HFFc6 (cell line): ENCODE results near the gene GOLGA6A. TPM values are rescaled to one million over a fixed set of nuclear protein-coding genes. Genes with fewer than 3 reads are reported as not detected.
"Not testable (repeated sequence)": the region's sequence is repeated elsewhere in the genome, so short reads cannot be mapped to it uniquely, and the experiment has no call there.

Source experiments
- DNase-seq: peaks from one replicate; pipeline ENCODE4 v3.0.0-alpha.2; 2018
- H3K27ac Mint-ChIP-seq: 2 replicates; pipeline ENCODE4 v1.8.0; 2020; ENCODE audit warnings: mild to moderate bottlenecking, mixed read lengths
- H3K27me3 Mint-ChIP-seq: 2 replicates; pipeline ENCODE4 v1.8.0; 2021; ENCODE audit warnings: mild to moderate bottlenecking, moderate library complexity, mixed read lengths; ENCODE audit not compliant: insufficient read depth
- H3K36me3 Mint-ChIP-seq: 2 replicates; pipeline ENCODE4 v1.8.0; 2021; ENCODE audit warnings: low read depth, mixed read lengths
- H3K4me1 Mint-ChIP-seq: 2 replicates; pipeline ENCODE4 v1.8.0; 2020; ENCODE audit warnings: low read depth, mixed read lengths
- H3K4me3 Mint-ChIP-seq: 2 replicates; pipeline ENCODE4 v1.8.0; 2020; ENCODE audit warnings: mild to moderate bottlenecking, moderate library complexity, mixed read lengths
- H3K9me3 Mint-ChIP-seq: 2 replicates; pipeline ENCODE4 v1.8.0; 2020; ENCODE audit warnings: mild to moderate bottlenecking, mixed read lengths
- long read RNA-seq: library from polyadenylated mRNA; unstranded; transcript quantifications from one replicate; pipeline ENCODE4 v2.0.0, GENCODE V29; 2019
- total RNA-seq, 6 experiments: library from RNA; stranded (reverse); fragmentation: NEBNext Ultra II Directional; extraction: Animal tissue kit (Norgen Biotek cat#: 25700); gene quantifications; 2 replicates in 1 of 6; 3 replicates in 5 of 6; pipeline ENCODE4 v1.2.3, GENCODE V29; 2021
- TF ChIP-seq, protein P1 (sequence below): fragments of 200-600 bp; sonication (generic); IDR thresholded peaks from 2 replicates; pipeline ENCODE4 v1.5.0; 2021; ENCODE audit warnings: antibody characterized with exemption, mild to moderate bottlenecking

Gene GOLGA6A
- not detected for total RNA-seq
- long read RNA-seq, result 0 reads

- H3K27me3 Mint-ChIP-seq, H3K36me3 Mint-ChIP-seq, H3K9me3 Mint-ChIP-seq, DNase-seq, H3K27ac Mint-ChIP-seq, H3K4me3 Mint-ChIP-seq, H3K4me1 Mint-ChIP-seq: not testable (repeated sequence)
These were observed at the start of gene GOLGA6A for GRCh38 chr15:74082450-74082849. GOLGA6A (minus strand) TSS chr15:74082550; CDS start chr15:74082509, 41 bp downstream.

GRCh38 chr15:74131628-74132413 is 49.5 kb upstream of the GOLGA6A start:
- H3K27ac Mint-ChIP-seq, result no peak overlapping the region
- H3K36me3 Mint-ChIP-seq, result no peaks in the 10 kb centered on the region
- peaks cover 24% of the 10 kb centered on the region for H3K4me1 Mint-ChIP-seq
- DNase-seq, result no peak
- H3K9me3 Mint-ChIP-seq, result peaks cover 3% of the 10 kb centered on the region; the same call in 1 of the 2 replicates
- TF ChIP-seq, protein P1, sequence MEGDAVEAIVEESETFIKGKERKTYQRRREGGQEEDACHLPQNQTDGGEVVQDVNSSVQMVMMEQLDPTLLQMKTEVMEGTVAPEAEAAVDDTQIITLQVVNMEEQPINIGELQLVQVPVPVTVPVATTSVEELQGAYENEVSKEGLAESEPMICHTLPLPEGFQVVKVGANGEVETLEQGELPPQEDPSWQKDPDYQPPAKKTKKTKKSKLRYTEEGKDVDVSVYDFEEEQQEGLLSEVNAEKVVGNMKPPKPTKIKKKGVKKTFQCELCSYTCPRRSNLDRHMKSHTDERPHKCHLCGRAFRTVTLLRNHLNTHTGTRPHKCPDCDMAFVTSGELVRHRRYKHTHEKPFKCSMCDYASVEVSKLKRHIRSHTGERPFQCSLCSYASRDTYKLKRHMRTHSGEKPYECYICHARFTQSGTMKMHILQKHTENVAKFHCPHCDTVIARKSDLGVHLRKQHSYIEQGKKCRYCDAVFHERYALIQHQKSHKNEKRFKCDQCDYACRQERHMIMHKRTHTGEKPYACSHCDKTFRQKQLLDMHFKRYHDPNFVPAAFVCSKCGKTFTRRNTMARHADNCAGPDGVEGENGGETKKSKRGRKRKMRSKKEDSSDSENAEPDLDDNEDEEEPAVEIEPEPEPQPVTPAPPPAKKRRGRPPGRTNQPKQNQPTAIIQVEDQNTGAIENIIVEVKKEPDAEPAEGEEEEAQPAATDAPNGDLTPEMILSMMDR, result no peak
- peaks cover 57% of the 10 kb centered on the region for H3K27me3 Mint-ChIP-seq
- H3K4me3 Mint-ChIP-seq, result no peak overlapping the region

DNA sequence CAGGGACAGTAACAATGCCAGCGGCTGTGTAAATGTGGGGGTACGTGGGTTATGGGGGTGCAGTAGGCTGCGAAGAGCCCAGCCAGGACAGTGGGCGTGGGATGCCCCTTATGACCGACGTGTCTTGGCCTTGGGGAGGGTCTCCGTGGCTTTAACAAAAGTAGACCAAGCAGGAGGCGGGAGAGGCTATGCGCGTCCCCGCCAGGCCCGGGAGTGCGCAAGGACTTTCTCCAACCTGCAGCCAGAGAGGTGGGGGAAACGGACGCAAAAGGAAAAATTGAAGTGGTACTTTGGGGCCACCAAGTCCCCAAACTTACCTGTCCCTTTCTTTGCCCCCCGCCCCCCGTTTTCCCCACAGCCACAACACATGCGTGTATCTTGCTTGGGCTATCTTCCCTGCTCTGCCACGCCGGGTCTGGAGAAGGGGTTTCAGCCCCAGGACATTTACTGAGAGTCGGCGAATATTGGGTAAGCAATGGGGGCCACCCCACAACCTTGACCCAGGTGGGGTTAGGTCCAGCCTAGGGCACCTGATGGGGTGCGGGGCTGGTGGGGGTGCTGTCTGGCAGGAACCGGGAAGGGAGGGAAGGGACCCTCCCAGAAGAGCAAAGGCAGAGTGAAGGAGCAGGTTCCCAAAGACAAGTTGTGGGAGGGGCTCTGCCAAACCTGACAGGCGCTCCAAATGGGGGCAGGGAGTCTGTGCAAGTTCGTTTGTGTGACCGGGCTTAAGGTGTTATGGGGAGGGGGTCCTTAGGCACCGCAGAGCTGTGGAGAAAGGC is 48.7 kb upstream of the GOLGA6A start:
- DNase-seq, result no peak
- Mint-ChIP-seq H3K36me3 (no peaks in the 10 kb centered on the region), H3K27ac (no peak overlapping the region), H3K9me3 (peaks cover 3% of the 10 kb centered on the region; the same call in 1 of the 2 replicates), H3K4me3 (no peak overlapping the region), H3K4me1 (peaks cover 20% of the 10 kb centered on the region), H3K27me3 (peaks cover 56% of the 10 kb centered on the region)
- TF ChIP-seq, protein P1, result no peak

GRCh38 chr15:74130155-74130848 is 48.0 kb upstream of the GOLGA6A start, which contains the start of gene ISLR2:
ISLR2 (plus strand) TSS chr15:74130586; CDS start chr15:74132755, 2,169 bp downstream.
- H3K27me3 Mint-ChIP-seq, result peaks cover 58% of the 10 kb centered on the region

GRCh38 chr15:74129586-74130154 is 47.3 kb upstream of the GOLGA6A start:
- H3K27ac Mint-ChIP-seq, result no peak overlapping the region
- no peaks in the 10 kb centered on the region for H3K36me3 Mint-ChIP-seq
- TF ChIP-seq, protein P1, result no peak
- H3K4me3 Mint-ChIP-seq, result peak overlapping the region; percentile 42; the same call in 1 of the 2 replicates
- DNase-seq, result no peak
- H3K27me3 Mint-ChIP-seq, result peaks cover 59% of the 10 kb centered on the region
- H3K9me3 Mint-ChIP-seq, result peaks cover 3% of the 10 kb centered on the region; the same call in 1 of the 2 replicates
- H3K4me1 Mint-ChIP-seq, result peaks cover 20% of the 10 kb centered on the region

More at GRCh38 chr15:74130155-74130848, 48.0 kb upstream of the GOLGA6A start, which contains the start of gene ISLR2:
- Mint-ChIP-seq H3K4me1 (peaks cover 20% of the 10 kb centered on the region), H3K4me3 (peak within 1 kb of the TSS; percentile 42; the same call in 1 of the 2 replicates), H3K36me3 (no peaks in the 10 kb centered on the region), H3K27ac (no peak within 1 kb of the TSS), H3K9me3 (peaks cover 3% of the 10 kb centered on the region; the same call in 1 of the 2 replicates)
- TF ChIP-seq, protein P1, result no peak
- no peak for DNase-seq
